NT2/D1 (cell line): ENCODE data around the gene WDR31.

ENCODE experiments used
- SUZ12 ChIP-seq: IDR thresholded peaks from 2 replicates; pipeline ENCODE4 v1.6.1; 2011; ENCODE audit not compliant: insufficient read length, insufficient read depth; ENCODE audit errors: extremely low read depth
- YY1 ChIP-seq: IDR thresholded peaks from 2 replicates; pipeline ENCODE4 v1.6.1; 2011; ENCODE audit not compliant: insufficient read length, insufficient read depth
- ZNF274 ChIP-seq: IDR thresholded peaks from 2 replicates; pipeline ENCODE4 v1.6.1; 2011; ENCODE audit warnings: mild to moderate bottlenecking, low read depth, low read length

DNA sequence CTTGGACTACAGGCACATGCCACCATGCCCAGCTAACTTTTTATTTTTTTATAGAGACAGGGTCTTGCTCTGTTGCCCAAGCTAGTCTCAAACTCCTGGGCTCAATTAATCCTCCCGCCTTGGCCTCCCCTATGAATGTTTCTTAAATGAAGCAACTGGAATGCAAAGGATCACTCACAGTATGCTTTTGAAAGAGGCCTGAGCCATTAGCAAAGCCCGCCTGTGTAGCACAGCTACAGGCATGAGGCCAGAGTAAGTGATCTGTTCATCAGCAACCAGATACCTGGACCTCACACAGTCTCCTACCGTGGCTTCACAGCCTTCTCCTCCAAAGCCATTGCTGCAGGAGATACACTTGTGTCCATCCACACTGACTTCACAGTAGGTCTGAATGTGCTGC is 20.0 kb downstream of the WDR31 start:
- TF ChIP-seq SUZ12 (no peak), YY1 (no peak), ZNF274 (no peak)
